Camera-type eye (tissue), 1 donor: Measurements from ENCODE around the gene P3H3. TPM values are rescaled to one million over a fixed set of nuclear protein-coding genes. Genes with fewer than 3 reads are reported as not detected.

Experiments used
- total RNA-seq: library from RNA; depleted of rRNA; stranded (reverse); fragments of >200 nt; gene quantifications from one replicate; pipeline ENCODE4 v1.2.3, GENCODE V29; 2014

P3H3 gene, protein sequence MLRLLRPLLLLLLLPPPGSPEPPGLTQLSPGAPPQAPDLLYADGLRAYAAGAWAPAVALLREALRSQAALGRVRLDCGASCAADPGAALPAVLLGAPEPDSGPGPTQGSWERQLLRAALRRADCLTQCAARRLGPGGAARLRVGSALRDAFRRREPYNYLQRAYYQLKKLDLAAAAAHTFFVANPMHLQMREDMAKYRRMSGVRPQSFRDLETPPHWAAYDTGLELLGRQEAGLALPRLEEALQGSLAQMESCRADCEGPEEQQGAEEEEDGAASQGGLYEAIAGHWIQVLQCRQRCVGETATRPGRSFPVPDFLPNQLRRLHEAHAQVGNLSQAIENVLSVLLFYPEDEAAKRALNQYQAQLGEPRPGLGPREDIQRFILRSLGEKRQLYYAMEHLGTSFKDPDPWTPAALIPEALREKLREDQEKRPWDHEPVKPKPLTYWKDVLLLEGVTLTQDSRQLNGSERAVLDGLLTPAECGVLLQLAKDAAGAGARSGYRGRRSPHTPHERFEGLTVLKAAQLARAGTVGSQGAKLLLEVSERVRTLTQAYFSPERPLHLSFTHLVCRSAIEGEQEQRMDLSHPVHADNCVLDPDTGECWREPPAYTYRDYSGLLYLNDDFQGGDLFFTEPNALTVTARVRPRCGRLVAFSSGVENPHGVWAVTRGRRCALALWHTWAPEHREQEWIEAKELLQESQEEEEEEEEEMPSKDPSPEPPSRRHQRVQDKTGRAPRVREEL
- 97.3 TPM for total RNA-seq

GRCh38 chr12:6827982-6828780 is at the start of gene P3H3:
Gene P3H3 (plus strand): TSS chr12:6828407. CDS start chr12:6828441, 34 bp downstream.

DNA sequence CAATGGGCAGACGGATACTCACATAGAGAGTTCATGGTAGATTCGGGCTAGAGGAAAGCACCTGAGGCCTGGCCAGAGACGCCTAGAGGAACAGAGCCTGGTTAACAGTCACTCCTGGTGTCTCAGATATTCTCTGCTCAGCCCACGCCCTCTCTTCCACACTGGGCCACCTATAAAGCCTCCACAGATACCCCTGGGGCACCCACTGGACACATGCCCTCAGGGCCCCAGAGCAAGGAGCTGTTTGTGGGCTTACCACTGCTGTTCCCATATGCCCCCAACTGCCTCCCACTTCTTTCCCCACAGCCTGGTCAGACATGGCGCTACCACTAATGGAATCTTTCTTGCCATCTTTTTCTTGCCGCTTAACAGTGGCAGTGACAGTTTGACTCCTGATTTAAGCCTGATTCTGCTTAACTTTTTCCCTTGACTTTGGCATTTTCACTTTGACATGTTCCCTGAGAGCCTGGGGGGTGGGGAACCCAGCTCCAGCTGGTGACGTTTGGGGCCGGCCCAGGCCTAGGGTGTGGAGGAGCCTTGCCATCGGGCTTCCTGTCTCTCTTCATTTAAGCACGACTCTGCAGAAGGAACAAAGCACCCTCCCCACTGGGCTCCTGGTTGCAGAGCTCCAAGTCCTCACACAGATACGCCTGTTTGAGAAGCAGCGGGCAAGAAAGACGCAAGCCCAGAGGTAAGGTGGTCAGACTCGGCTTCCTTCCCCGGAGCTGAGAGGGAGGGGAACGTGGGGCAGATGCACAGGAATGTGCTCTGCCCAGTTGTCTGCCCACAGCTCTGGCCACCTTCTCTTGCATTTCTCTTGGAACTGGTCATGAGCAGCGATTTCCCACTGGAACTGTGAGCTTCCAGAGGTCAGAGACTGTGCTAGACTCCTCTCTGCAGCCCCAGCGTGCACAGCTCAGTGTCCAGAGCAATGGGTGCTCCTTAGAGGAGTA is 39.0 kb upstream of the P3H3 start, which contains the start of gene CD4:
Gene CD4, plus strand, starts transcription at position 557 of the 953 bp plus-strand sequence. CDS start 10,611 bp downstream, outside the sequence.

DNA sequence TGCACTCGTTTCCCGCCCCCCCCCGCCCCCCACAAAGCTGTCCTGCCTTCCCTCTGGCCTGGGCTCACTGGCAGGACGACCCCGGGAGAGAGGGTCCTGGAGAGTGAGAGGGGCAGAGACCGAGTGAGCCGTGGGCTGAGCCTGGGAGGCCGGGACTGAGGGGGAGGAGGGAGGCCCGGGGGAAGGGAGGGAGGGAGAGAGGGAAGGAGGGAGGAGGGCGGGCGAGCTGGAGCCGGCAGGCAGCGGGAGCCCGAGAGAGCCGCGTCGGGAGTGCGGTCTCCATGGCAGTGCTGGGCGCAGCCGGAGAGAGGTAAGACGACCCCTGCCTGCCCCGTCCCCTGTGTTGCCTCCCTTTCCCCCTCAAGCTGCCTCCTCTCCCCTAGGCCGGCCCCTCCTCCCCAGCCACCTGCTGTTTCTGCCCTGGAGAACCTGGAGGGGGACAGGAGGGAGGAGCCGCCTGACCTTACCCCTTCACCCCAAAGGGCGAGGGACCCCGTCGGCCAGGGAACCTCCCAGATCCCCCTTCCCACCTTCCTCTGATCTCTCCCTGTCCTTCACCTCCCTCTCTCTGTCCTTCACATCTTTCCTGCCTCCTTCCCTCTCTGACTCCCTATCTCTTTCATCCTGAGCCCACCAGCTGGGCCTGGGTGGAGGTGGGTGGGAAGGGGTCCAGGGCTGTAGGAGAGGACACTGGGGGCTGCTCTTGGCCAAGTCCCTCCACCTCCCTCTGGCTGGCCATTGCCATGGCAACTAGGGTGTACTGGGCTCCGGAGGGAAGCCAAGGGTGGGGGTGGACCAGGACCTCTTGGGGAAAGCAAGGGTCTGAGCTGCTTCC is 6.4 kb upstream of the P3H3 start, which contains the start of gene GPR162:
Gene GPR162, plus strand, starts transcription at position 231 of the 835 bp plus-strand sequence. CDS start 2,078 bp downstream, outside the sequence.

GRCh38 chr12:6840761-6841515 is 12.7 kb downstream of the P3H3 start, which contains the start of gene GNB3:
Gene GNB3 (plus strand): TSS chr12:6840925. CDS start chr12:6841288, 363 bp downstream.

GRCh38 chr12:6851153-6851920 is 23.1 kb downstream of the P3H3 start, which contains the start of gene CDCA3:
Gene CDCA3 (minus strand): TSS chr12:6851286. CDS start chr12:6850952, 334 bp downstream.

GRCh38 chr12:6851921-6852650 is 23.9 kb downstream of the P3H3 start, which contains the start of gene USP5:
Gene USP5 (plus strand): TSS chr12:6852150. CDS start chr12:6852180, 30 bp downstream.

DNA sequence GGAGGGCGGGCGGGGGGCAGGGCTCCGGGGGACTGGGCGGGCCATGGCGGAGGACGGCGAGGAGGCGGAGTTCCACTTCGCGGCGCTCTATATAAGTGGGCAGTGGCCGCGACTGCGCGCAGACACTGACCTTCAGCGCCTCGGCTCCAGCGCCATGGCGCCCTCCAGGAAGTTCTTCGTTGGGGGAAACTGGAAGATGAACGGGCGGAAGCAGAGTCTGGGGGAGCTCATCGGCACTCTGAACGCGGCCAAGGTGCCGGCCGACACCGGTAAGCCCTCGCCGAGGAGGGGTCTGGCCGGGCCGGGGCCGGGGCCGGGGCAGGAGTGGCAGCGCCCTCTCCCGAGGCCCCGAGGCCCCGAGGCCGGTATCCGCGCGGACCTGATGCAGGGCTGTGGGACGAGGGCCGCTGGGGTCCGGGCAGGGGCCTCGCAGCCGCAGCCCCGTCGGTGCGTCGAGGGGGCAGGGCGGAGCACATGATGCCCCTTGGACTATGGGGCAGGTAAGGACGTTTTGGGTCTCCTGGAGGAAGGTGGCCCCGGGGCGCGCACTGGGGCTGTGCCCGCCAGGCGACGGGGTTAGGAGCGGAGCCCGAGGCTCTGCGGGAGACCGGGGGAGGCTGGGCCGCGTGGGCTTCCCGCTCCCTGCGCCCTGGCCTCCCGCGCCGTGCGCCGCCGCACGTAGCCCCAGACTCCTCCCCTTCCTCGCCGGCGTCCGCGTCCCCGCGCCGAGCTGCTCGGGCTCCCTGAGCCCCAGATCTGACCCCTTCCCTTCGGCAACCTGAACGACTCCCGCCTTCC is 39.4 kb downstream of the P3H3 start, which contains the start of gene TPI1:
Gene TPI1, plus strand, starts transcription at position 119 of the 798 bp plus-strand sequence. Its CDS starts 36 bp downstream, at position 155.

GRCh38 chr12:6873094-6874014 is 45.1 kb downstream of the P3H3 start, which contains the start of gene SPSB2:
Gene SPSB2 (minus strand): TSS chr12:6873303. CDS start chr12:6872901, 402 bp downstream.

Other genes starting within 250 kb of the P3H3 start
- gene CHD4, start 221.0 kb upstream of the P3H3 start, total RNA-seq: 275 TPM
- 0.88 TPM for gene LPAR5, start 192.4 kb upstream of the P3H3 start, total RNA-seq
- gene ACRBP, start 181.0 kb upstream of the P3H3 start, total RNA-seq: 0.49 TPM
- gene ING4, start 165.3 kb upstream of the P3H3 start, total RNA-seq: 121 TPM
- 40.8 TPM for gene ZNF384, start 139.0 kb upstream of the P3H3 start, total RNA-seq
- gene PIANP, start 127.6 kb upstream of the P3H3 start, total RNA-seq: 2.2 TPM
- 47.9 TPM for gene COPS7A, start 104.4 kb upstream of the P3H3 start, total RNA-seq
- 153 TPM for gene MLF2, start 75.3 kb upstream of the P3H3 start, total RNA-seq
- 186 TPM for gene PTMS, start 62.0 kb upstream of the P3H3 start, total RNA-seq
- 0.60 TPM for gene LAG3, start 55.9 kb upstream of the P3H3 start, total RNA-seq
- gene CD4, start 38.9 kb upstream of the P3H3 start, total RNA-seq: 7.2 TPM
- 35.4 TPM for gene GPR162, start 6.6 kb upstream of the P3H3 start, total RNA-seq
- gene GNB3, start 12.5 kb downstream of the P3H3 start, total RNA-seq: 223 TPM
- 6.3 TPM for gene CDCA3, start 22.9 kb downstream of the P3H3 start, total RNA-seq
- 52.8 TPM for gene USP5, start 23.7 kb downstream of the P3H3 start, total RNA-seq
- 547 TPM for gene TPI1, start 39.1 kb downstream of the P3H3 start, total RNA-seq
- 5.1 TPM for gene SPSB2, start 44.9 kb downstream of the P3H3 start, total RNA-seq
- 14.5 TPM for gene LRRC23, start 76.4 kb downstream of the P3H3 start, total RNA-seq
- gene ENO2, start 86.2 kb downstream of the P3H3 start, total RNA-seq: 172 TPM
- 50.9 TPM for gene ATN1, start 99.6 kb downstream of the P3H3 start, total RNA-seq
- gene RNU7-1, start 115.4 kb downstream of the P3H3 start, total RNA-seq: not detected
- gene C12orf57, start 115.6 kb downstream of the P3H3 start, total RNA-seq: 139 TPM
- gene PTPN6, start 122.9 kb downstream of the P3H3 start, total RNA-seq: 5.1 TPM
- 135 TPM for gene PHB2, start 142.3 kb downstream of the P3H3 start, total RNA-seq
- 34.5 TPM for gene EMG1, start 142.5 kb downstream of the P3H3 start, total RNA-seq
- 14.7 TPM for gene LPCAT3, start 190.1 kb downstream of the P3H3 start, total RNA-seq
- 91.4 TPM for gene C1S, start 232.3 kb downstream of the P3H3 start, total RNA-seq